Measurements from ENCODE around the gene RHOXF2B. TPM values are rescaled to one million over a fixed set of nuclear protein-coding genes. Genes with fewer than 3 reads are reported as not detected.
"Not testable (repeated sequence)": the region's sequence is repeated elsewhere in the genome, so short reads cannot be mapped to it uniquely, and the experiment has no call there.

Gene RHOXF2B
- total RNA-seq, 6 experiments from 2014 or later = not detected

DNA sequence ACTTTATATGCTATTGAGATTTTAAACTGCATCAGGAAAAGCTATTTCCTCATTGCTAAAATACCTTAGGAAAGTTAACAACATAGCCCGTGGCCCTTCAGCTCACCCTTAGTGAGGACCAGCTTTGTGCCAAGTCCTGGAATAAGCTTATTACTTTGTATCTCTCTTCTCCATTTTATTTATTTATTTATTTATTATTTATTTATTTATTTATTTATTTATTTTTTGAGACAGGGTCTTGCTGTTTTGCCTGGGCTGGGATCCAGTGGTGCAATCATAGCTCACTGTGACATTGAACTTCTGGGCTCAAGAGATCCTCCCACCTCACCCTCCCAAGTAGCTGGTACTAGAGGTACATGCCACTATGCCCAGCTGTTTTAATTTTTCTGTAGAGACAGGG lies 31.9 kb upstream of the RHOXF2B start:
- ATAC-seq = no peak
- Histone ChIP-seq H3K36me3 (no peaks in the 10 kb centered on the region), H3K27me3 (no peaks in the 10 kb centered on the region), H3K9me3 (no peaks in the 10 kb centered on the region), H3K4me3 (no peak overlapping the region), H3K27ac (no peak overlapping the region), H3K4me1 (no peaks in the 10 kb centered on the region)
- WGBS (ENCODE audit: insufficient coverage, low coverage, low lambda C conversion rate, missing lambda C conversion rate) = 71% methylated on average over 1 of the region's 1 CpG
- intact Hi-C loops (cut with DNase I) = no loop called here
- no peak for TF ChIP-seq POLR2A (IDR thresholded peaks at IDR 0.05)
- TF ChIP-seq, protein P1, sequence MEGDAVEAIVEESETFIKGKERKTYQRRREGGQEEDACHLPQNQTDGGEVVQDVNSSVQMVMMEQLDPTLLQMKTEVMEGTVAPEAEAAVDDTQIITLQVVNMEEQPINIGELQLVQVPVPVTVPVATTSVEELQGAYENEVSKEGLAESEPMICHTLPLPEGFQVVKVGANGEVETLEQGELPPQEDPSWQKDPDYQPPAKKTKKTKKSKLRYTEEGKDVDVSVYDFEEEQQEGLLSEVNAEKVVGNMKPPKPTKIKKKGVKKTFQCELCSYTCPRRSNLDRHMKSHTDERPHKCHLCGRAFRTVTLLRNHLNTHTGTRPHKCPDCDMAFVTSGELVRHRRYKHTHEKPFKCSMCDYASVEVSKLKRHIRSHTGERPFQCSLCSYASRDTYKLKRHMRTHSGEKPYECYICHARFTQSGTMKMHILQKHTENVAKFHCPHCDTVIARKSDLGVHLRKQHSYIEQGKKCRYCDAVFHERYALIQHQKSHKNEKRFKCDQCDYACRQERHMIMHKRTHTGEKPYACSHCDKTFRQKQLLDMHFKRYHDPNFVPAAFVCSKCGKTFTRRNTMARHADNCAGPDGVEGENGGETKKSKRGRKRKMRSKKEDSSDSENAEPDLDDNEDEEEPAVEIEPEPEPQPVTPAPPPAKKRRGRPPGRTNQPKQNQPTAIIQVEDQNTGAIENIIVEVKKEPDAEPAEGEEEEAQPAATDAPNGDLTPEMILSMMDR (IDR thresholded peaks at IDR 0.05) = no peak
- DNase-seq = no peak

DNA sequence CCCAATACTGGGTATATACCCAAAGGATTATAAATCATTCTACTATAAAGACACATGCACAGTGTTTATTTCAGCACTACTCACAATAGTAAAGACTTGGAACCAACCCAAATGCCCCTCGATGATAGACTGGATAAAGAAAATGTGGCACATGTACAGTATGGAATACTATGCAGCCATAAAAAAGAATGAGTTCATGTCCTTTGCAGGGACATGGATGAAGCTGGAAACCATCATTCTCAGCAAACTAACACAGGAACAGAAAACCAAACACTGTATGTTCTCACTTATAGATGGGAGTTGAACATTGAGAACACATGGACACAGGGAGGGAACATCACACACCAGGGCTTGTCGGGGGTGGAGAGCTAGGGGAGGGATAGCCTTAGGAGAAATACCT lies 27.2 kb upstream of the RHOXF2B start:
- intact Hi-C loops (cut with DNase I); H3K9me3 ChIP-seq: not testable (repeated sequence)
- 76% methylated on average over 2 of the region's 2 CpGs for WGBS (ENCODE audit: insufficient coverage, low coverage, low lambda C conversion rate, missing lambda C conversion rate)

DNA sequence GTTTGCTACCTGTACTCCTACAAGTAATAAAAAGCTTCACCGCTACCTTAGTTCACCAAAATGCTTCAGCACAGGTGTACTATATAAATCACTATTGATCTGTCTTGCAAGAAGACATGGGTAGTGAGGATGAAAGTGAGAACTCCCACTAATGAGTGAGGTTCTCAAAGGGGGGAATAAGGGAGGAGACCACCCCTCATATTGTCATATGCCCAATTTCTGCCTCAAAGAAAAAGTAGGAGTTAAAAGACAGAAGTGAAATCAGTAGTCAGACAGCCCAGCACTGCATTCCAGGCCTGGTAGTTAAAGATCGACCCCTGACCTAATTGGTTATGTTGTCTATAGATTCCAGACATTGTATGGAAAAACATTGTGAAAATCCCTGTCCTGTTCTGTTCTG lies 23.6 kb upstream of the RHOXF2B start:
- ATAC-seq; H3K27ac ChIP-seq; intact Hi-C loops (cut with DNase I); H3K27me3 ChIP-seq; DNase-seq; H3K36me3 ChIP-seq; H3K9me3 ChIP-seq; H3K4me1 ChIP-seq; H3K4me3 ChIP-seq: not testable (repeated sequence)
- WGBS (ENCODE audit: insufficient coverage, low coverage, low lambda C conversion rate, missing lambda C conversion rate) = 60% methylated on average over 2 of the region's 2 CpGs

More for the DNA sequence above, 27.2 kb upstream of the RHOXF2B start:
- H3K4me3 ChIP-seq, DNase-seq, H3K4me1 ChIP-seq, H3K27ac ChIP-seq, H3K27me3 ChIP-seq, ATAC-seq, H3K36me3 ChIP-seq: not testable (repeated sequence)

DNA sequence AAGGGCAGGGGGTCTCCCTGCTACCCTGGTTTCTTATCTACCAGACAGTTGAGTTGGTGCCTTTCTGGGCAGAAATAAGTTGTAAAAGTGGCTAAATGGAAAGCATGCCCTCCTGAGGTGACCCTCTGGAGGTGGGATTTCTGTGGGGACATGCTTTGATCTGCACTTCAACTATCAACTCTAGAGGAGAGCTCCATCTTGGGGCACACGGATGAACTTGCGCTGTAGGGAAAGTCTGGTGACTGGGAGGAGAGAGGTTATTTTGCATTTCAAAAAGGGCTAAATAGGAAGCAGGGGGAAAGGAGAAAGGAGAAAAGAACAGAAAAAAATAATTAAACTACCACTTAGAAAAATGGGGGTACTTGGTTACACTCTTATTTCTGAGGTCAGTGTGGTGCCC lies 12.7 kb upstream of the RHOXF2B start:
- no peaks in the 10 kb centered on the region for H3K27me3 ChIP-seq
- DNase-seq (no peak), ATAC-seq (no peak)
- WGBS (ENCODE audit: insufficient coverage, low coverage, low lambda C conversion rate, missing lambda C conversion rate) = 63% methylated on average over 2 of the region's 2 CpGs
- H3K9me3 ChIP-seq = no peaks in the 10 kb centered on the region
- intact Hi-C loops (cut with DNase I) = loop anchor here in 1 of 2 donors (10.0 kb wide), 1 partner anchor 115 kb away; no protein-coding TSS in a partner anchor
- no peaks in the 10 kb centered on the region for H3K4me1 ChIP-seq
- TF ChIP-seq, protein P1 (IDR thresholded peaks at IDR 0.05) = no peak
- no peak for TF ChIP-seq POLR2A (IDR thresholded peaks at IDR 0.05)
- H3K36me3 ChIP-seq = no peaks in the 10 kb centered on the region
- no peak overlapping the region for H3K27ac ChIP-seq
- H3K4me3 ChIP-seq = no peak overlapping the region

DNA sequence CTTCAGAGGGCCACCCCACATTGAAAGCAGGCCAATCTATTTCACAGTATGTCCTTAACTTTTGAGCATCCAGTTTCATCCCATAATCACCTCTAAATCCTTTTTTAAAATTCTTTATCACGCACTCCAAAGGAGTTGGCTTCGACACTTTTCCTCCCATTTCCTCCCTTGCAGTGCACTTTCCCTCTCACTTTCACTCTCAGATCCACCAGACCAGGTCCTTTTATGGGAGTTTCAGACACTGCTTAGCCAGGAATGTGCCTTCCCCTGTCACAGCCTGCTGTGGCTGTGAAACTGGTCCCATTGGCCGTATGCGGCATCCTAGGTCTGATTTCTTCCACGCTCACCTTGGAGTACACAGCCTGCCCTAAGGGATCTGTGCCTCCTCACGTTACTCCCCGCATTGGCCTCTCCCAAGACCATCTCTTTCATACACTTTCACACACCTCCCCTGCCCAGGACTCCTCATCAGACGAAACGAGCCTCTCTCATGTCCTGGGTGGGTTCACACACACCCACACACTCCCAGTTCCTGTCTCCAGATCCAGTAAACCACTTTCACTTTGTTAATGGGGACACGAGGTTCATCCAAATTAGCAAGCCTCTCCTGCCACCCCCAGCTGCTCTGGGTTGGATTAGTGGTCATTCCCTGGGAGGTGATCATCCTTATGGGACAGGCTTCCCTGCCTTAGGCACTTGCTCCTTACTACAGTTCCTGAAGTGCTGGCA lies 10.0 kb upstream of the RHOXF2B start:
- Histone ChIP-seq H3K9me3 (no peaks in the 10 kb centered on the region), H3K27me3 (no peaks in the 10 kb centered on the region), H3K4me1 (no peaks in the 10 kb centered on the region), H3K27ac (no peak overlapping the region), H3K36me3 (no peaks in the 10 kb centered on the region), H3K4me3 (no peak overlapping the region)
- 46% methylated on average over 10 of the region's 10 CpGs for WGBS (ENCODE audit: insufficient coverage, low coverage, low lambda C conversion rate, missing lambda C conversion rate)
- TF ChIP-seq, protein P1 (IDR thresholded peaks at IDR 0.05) = no peak
- no peak for TF ChIP-seq POLR2A (IDR thresholded peaks at IDR 0.05)
- ATAC-seq (no peak), DNase-seq (no peak)
- intact Hi-C loops (cut with DNase I) = no loop called here

DNA sequence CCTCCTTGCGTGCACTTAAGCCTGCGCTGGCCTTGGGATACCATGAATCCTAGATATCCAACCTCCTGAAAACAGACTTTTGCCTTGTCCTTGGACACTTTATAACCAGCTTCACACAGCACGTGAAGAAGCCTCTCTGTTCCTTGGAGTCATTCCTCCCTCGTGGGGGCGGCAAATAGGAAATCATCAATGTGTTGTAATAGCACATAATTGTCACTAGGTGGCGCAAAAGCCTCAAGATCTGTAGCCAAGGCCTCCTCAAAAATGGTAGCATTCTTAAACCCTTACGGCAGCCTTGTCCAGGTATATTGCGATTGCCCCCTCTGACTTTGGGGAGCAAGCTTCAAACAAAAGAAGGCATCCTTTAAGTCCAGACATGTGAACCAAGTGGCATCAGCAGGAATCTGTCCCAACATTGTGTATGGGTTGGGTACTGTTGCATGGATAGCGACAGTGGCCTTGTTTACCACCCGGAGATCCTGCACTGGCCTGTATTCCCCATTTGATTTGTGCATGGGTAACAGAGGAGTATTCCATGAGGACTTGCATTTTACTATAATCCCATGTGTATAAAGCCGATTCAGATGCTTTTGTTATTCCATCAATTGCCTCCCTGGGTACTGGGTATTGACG lies 8.2 kb upstream of the RHOXF2B start:
- DNase-seq; H3K27ac ChIP-seq; H3K4me3 ChIP-seq; intact Hi-C loops (cut with DNase I); H3K9me3 ChIP-seq; H3K36me3 ChIP-seq; H3K4me1 ChIP-seq; H3K27me3 ChIP-seq: not testable (repeated sequence)
- peak; percentile 51 to 64 (median 56) for ATAC-seq
- no CpG with 5 or more reads among the region's 12 CpGs for WGBS (ENCODE audit: insufficient coverage, low coverage, low lambda C conversion rate, missing lambda C conversion rate)

DNA sequence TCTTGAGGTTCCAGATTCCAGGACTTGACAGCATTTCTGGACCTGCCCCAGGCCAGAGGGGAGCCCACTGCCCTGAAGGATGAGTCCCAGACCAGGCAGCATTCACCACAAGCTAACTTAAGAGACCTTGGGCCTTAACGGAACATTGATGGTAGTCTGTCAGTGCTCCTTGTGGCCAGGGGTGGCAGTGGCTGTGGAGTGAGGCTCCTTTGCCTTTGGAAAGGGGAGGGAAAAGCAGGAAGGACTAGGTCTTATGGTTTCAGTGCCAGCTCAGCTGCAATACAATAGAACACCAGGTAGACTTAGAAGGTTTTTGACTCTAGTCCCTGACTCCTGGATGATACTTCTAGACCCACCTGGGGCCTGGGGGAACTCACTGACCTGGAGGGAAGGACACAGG lies 11.3 kb downstream of the RHOXF2B start:
- H3K4me1 ChIP-seq; H3K27me3 ChIP-seq; ATAC-seq; DNase-seq; H3K4me3 ChIP-seq; H3K9me3 ChIP-seq; H3K36me3 ChIP-seq; intact Hi-C loops (cut with DNase I); H3K27ac ChIP-seq: not testable (repeated sequence)
- 80% methylated on average over 1 of the region's 1 CpG for WGBS (ENCODE audit: insufficient coverage, low coverage, low lambda C conversion rate, missing lambda C conversion rate)

DNA sequence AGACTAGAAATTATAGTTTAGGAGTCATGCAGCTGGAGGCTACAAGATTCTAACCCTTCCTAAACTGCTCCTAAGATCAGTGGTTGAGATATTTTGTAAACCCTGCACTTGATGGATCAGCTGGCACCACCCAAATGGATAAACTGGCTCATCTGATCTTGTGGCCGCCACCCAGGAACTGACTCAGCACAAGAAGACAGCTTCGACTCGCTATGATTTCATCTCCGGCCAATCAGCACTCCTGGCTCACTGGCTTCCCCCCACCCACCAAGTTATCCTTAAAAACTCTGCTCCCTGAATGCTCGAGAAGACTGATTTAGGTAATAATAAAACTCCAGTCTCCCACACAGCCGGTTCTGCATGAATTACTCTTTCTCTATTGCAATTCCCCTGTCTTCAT lies 34.8 kb downstream of the RHOXF2B start:
- H3K9me3 ChIP-seq; H3K4me1 ChIP-seq; ATAC-seq; H3K4me3 ChIP-seq; H3K27me3 ChIP-seq; intact Hi-C loops (cut with DNase I); H3K36me3 ChIP-seq; DNase-seq; H3K27ac ChIP-seq: not testable (repeated sequence)
- no CpG with 5 or more reads among the region's 6 CpGs for WGBS (ENCODE audit: insufficient coverage, low coverage, low lambda C conversion rate, missing lambda C conversion rate)

Measured in right lobe of liver (tissue), 6 donors.